GM13977 (cell line): Measurements from ENCODE around the gene KCNA2.

ENCODE experiments used
- DNase-seq: peaks from one replicate; pipeline ENCODE4 v3.0.0; 2012; ENCODE audit warnings: low spot score
- CTCF ChIP-seq: IDR thresholded peaks from 2 replicates; pipeline ENCODE4 v1.5.1; 2012; ENCODE audit warnings: mild to moderate bottlenecking, control low read depth; ENCODE audit not compliant: insufficient read depth; ENCODE audit errors: extremely low read depth, missing control alignments
- in situ Hi-C: fragments of 300-500 bp; cut with MboI; formaldehyde crosslinking; loops from one replicate; pipeline ENCODE4 v1.12.0; 2022; ENCODE audit warnings: low sequenced_read_pairs, low pct_unique_long_range_greater_than_20kb, mixed read lengths, inconsistent platforms; ENCODE audit not compliant: unreplicated experiment

KCNA2 gene

GRCh38 chr1:110587906-110588305, 18.3 kb downstream of the KCNA2 start:
- DNase-seq, result no peak
- in situ Hi-C loops, result no loop called here
- TF ChIP-seq CTCF, result no peak

GRCh38 chr1:110585481-110585880, 20.7 kb downstream of the KCNA2 start:
- no peak for DNase-seq
- no peak for TF ChIP-seq CTCF
- in situ Hi-C loops, result no loop called here

GRCh38 chr1:110584045-110584444, 22.1 kb downstream of the KCNA2 start:
- no peak for DNase-seq
- in situ Hi-C loops, result no loop called here
- TF ChIP-seq CTCF, result no peak

GRCh38 chr1:110583505-110583904, 22.7 kb downstream of the KCNA2 start:
- in situ Hi-C loops, result no loop called here
- TF ChIP-seq CTCF, result no peak
- no peak for DNase-seq

- no peak for TF ChIP-seq CTCF
- in situ Hi-C loops, result no loop called here
Measured at GRCh38 chr1:110582378-110582777, 23.8 kb downstream of the KCNA2 start.

GRCh38 chr1:110581682-110582145, 24.4 kb downstream of the KCNA2 start:
- in situ Hi-C loops, result no loop called here
- no peak for DNase-seq
- no peak for TF ChIP-seq CTCF

More at GRCh38 chr1:110582378-110582777, 23.8 kb downstream of the KCNA2 start:
- DNase-seq, result no peak

- in situ Hi-C loops, result no loop called here
- TF ChIP-seq CTCF, result no peak
- DNase-seq, result no peak
Measured at GRCh38 chr1:110580244-110580643, 25.9 kb downstream of the KCNA2 start.
